ENCODE data around the gene HHIP.
"Not testable (repeated sequence)": the region's sequence is repeated elsewhere in the genome, so short reads cannot be mapped to it uniquely, and the experiment has no call there.

HHIP gene

GRCh38 chr4:144734522-144734921 lies 88.6 kb downstream of the HHIP start:
- peaks cover 20% of the 10 kb centered on the region for H3K4me1 ChIP-seq (ENCODE audit: insufficient read depth, low read length)
- H3K9me3 ChIP-seq (ENCODE audit: control insufficient read depth, insufficient read depth, low read length), result no peaks in the 10 kb centered on the region
- H3K9ac ChIP-seq (ENCODE audit: low read depth, low read length), result no peak overlapping the region
- H3K36me3 ChIP-seq (ENCODE audit: insufficient read depth, low read length), result no peaks in the 10 kb centered on the region

GRCh38 chr4:144738649-144739048 lies 92.7 kb downstream of the HHIP start:
- Histone ChIP-seq H3K4me1 (ENCODE audit: insufficient read depth, low read length) (peaks cover 7% of the 10 kb centered on the region), H3K9ac (ENCODE audit: low read depth, low read length) (no peak overlapping the region), H3K36me3 (ENCODE audit: insufficient read depth, low read length) (no peaks in the 10 kb centered on the region), H3K9me3 (ENCODE audit: control insufficient read depth, insufficient read depth, low read length) (no peaks in the 10 kb centered on the region)

GRCh38 chr4:144739511-144740033 lies 93.6 kb downstream of the HHIP start:
- H3K36me3 ChIP-seq (ENCODE audit: insufficient read depth, low read length), result no peaks in the 10 kb centered on the region
- no peaks in the 10 kb centered on the region for H3K9me3 ChIP-seq (ENCODE audit: control insufficient read depth, insufficient read depth, low read length)

GRCh38 chr4:144740316-144740715 lies 94.4 kb downstream of the HHIP start:
- Histone ChIP-seq H3K4me1 (ENCODE audit: insufficient read depth, low read length) (no peaks in the 10 kb centered on the region), H3K36me3 (ENCODE audit: insufficient read depth, low read length) (no peaks in the 10 kb centered on the region), H3K9me3 (ENCODE audit: control insufficient read depth, insufficient read depth, low read length) (no peaks in the 10 kb centered on the region), H3K9ac (ENCODE audit: low read depth, low read length) (no peak overlapping the region)

More at GRCh38 chr4:144739511-144740033, 93.6 kb downstream of the HHIP start:
- Histone ChIP-seq H3K9ac (ENCODE audit: low read depth, low read length) (no peak overlapping the region), H3K4me1 (ENCODE audit: insufficient read depth, low read length) (peaks cover 4% of the 10 kb centered on the region; the same call in 1 of the 2 replicates)

GRCh38 chr4:144748814-144749555 lies 103.0 kb downstream of the HHIP start:
- H3K36me3 ChIP-seq (ENCODE audit: insufficient read depth, low read length), result no peaks in the 10 kb centered on the region
- no peak overlapping the region for H3K9ac ChIP-seq (ENCODE audit: low read depth, low read length)
- no peaks in the 10 kb centered on the region for H3K4me1 ChIP-seq (ENCODE audit: insufficient read depth, low read length)
- no peaks in the 10 kb centered on the region for H3K9me3 ChIP-seq (ENCODE audit: control insufficient read depth, insufficient read depth, low read length)

- Histone ChIP-seq H3K9me3 (ENCODE audit: control insufficient read depth, insufficient read depth, low read length) (no peaks in the 10 kb centered on the region), H3K36me3 (ENCODE audit: insufficient read depth, low read length) (no peaks in the 10 kb centered on the region), H3K9ac (ENCODE audit: low read depth, low read length) (no peak overlapping the region), H3K4me1 (ENCODE audit: insufficient read depth, low read length) (no peaks in the 10 kb centered on the region)
These were observed 104.4 kb downstream of the HHIP start for GRCh38 chr4:144750348-144750747.

GRCh38 chr4:144754562-144755410 lies 108.8 kb downstream of the HHIP start:
- H3K36me3 ChIP-seq (ENCODE audit: insufficient read depth, low read length), result no peaks in the 10 kb centered on the region
- no peak overlapping the region for H3K9ac ChIP-seq (ENCODE audit: low read depth, low read length)
- H3K9me3 ChIP-seq (ENCODE audit: control insufficient read depth, insufficient read depth, low read length), result no peaks in the 10 kb centered on the region
- H3K4me1 ChIP-seq (ENCODE audit: insufficient read depth, low read length), result no peaks in the 10 kb centered on the region

GRCh38 chr4:144757969-144758368 lies 112.0 kb downstream of the HHIP start:
- Histone ChIP-seq H3K4me1 (ENCODE audit: insufficient read depth, low read length) (no peaks in the 10 kb centered on the region), H3K9ac (ENCODE audit: low read depth, low read length) (no peak overlapping the region), H3K9me3 (ENCODE audit: control insufficient read depth, insufficient read depth, low read length) (no peaks in the 10 kb centered on the region), H3K36me3 (ENCODE audit: insufficient read depth, low read length) (no peaks in the 10 kb centered on the region)

GRCh38 chr4:144768809-144769208 lies 122.9 kb downstream of the HHIP start:
- H3K36me3 ChIP-seq (ENCODE audit: insufficient read depth, low read length); H3K9me3 ChIP-seq (ENCODE audit: control insufficient read depth, insufficient read depth, low read length); H3K4me1 ChIP-seq (ENCODE audit: insufficient read depth, low read length): not testable (repeated sequence)
- H3K9ac ChIP-seq (ENCODE audit: low read depth, low read length), result peak overlapping the region; percentile 44; the same call in 1 of the 2 replicates

GRCh38 chr4:144778364-144778763 lies 132.4 kb downstream of the HHIP start:
- H3K36me3 ChIP-seq (ENCODE audit: insufficient read depth, low read length), result no peaks in the 10 kb centered on the region
- no peak overlapping the region for H3K9ac ChIP-seq (ENCODE audit: low read depth, low read length)
- H3K9me3 ChIP-seq (ENCODE audit: control insufficient read depth, insufficient read depth, low read length), result no peaks in the 10 kb centered on the region
- H3K4me1 ChIP-seq (ENCODE audit: insufficient read depth, low read length), result no peaks in the 10 kb centered on the region

- no peak overlapping the region for H3K9ac ChIP-seq (ENCODE audit: low read depth, low read length)
- H3K9me3 ChIP-seq (ENCODE audit: control insufficient read depth, insufficient read depth, low read length), result no peaks in the 10 kb centered on the region
- H3K4me1 ChIP-seq (ENCODE audit: insufficient read depth, low read length), result no peaks in the 10 kb centered on the region
- no peaks in the 10 kb centered on the region for H3K36me3 ChIP-seq (ENCODE audit: insufficient read depth, low read length)
These were observed 136.4 kb downstream of the HHIP start for GRCh38 chr4:144782345-144782744.

- Histone ChIP-seq H3K9me3 (ENCODE audit: control insufficient read depth, insufficient read depth, low read length) (no peaks in the 10 kb centered on the region), H3K36me3 (ENCODE audit: insufficient read depth, low read length) (no peaks in the 10 kb centered on the region), H3K9ac (ENCODE audit: low read depth, low read length) (no peak overlapping the region), H3K4me1 (ENCODE audit: insufficient read depth, low read length) (no peaks in the 10 kb centered on the region)
These were observed 140.0 kb downstream of the HHIP start for GRCh38 chr4:144785961-144786360.

- Histone ChIP-seq H3K9ac (ENCODE audit: low read depth, low read length) (no peak overlapping the region), H3K4me1 (ENCODE audit: insufficient read depth, low read length) (no peaks in the 10 kb centered on the region), H3K9me3 (ENCODE audit: control insufficient read depth, insufficient read depth, low read length) (no peaks in the 10 kb centered on the region), H3K36me3 (ENCODE audit: insufficient read depth, low read length) (no peaks in the 10 kb centered on the region)
These were observed 141.7 kb downstream of the HHIP start for GRCh38 chr4:144787365-144788258.

GRCh38 chr4:144788469-144788868 lies 142.5 kb downstream of the HHIP start:
- no peaks in the 10 kb centered on the region for H3K4me1 ChIP-seq (ENCODE audit: insufficient read depth, low read length)
- H3K9ac ChIP-seq (ENCODE audit: low read depth, low read length), result no peak overlapping the region
- H3K36me3 ChIP-seq (ENCODE audit: insufficient read depth, low read length), result no peaks in the 10 kb centered on the region
- H3K9me3 ChIP-seq (ENCODE audit: control insufficient read depth, insufficient read depth, low read length), result no peaks in the 10 kb centered on the region

Data from ES-I3 (cell line).